Neural progenitor cell (in vitro differentiated cells): ENCODE data around the gene SSX2IP. TPM values are rescaled to one million over a fixed set of nuclear protein-coding genes. Genes with fewer than 3 reads are reported as not detected.

Experiments
- DNase-seq: peaks from one replicate; pipeline ENCODE4 v3.0.0-alpha.2; 2016; ENCODE audit warnings: low spot score
- H2AFZ ChIP-seq: fragments of 200-600 bp; sonication (generic); replicated peaks from 2 replicates; pipeline ENCODE4 v1.6.1; 2016; ENCODE audit warnings: antibody characterized with exemption
- H3F3A ChIP-seq: fragments of 200-600 bp; sonication (generic); 2 replicates; pipeline ENCODE4 v1.6.1; 2016; ENCODE audit warnings: antibody characterized with exemption, low read depth
- H3K27ac ChIP-seq: fragments of 200-600 bp; sonication (generic); 2 replicates; pipeline ENCODE4 v1.5.1; 2016; ENCODE audit warnings: mild to moderate bottlenecking
- H3K27me3 ChIP-seq: fragments of 200-600 bp; sonication (generic); 2 replicates; pipeline ENCODE4 v1.6.1; 2016; ENCODE audit warnings: mild to moderate bottlenecking, moderate library complexity
- H3K36me3 ChIP-seq: fragments of 200-600 bp; sonication (generic); 2 replicates; pipeline ENCODE4 v1.5.1; 2016
- H3K4me1 ChIP-seq: fragments of 200-600 bp; sonication (generic); 2 replicates; pipeline ENCODE4 v1.6.1; 2016; ENCODE audit warnings: mixed run types
- H3K4me2 ChIP-seq: fragments of 200-600 bp; sonication (generic); 2 replicates; pipeline ENCODE4 v1.6.1; 2016
- H3K4me3 ChIP-seq: fragments of 200-600 bp; sonication (generic); 2 replicates; pipeline ENCODE4 v1.5.1; 2016
- H3K79me2 ChIP-seq: fragments of 200-600 bp; sonication (generic); 2 replicates; pipeline ENCODE4 v1.6.1; 2016; ENCODE audit warnings: low read depth
- H3K9ac ChIP-seq: fragments of 200-600 bp; sonication (generic); 2 replicates; pipeline ENCODE4 v1.6.1; 2016
- H3K9me3 ChIP-seq: fragments of 200-600 bp; sonication (generic); 2 replicates; pipeline ENCODE4 v1.5.1; 2016; ENCODE audit warnings: low read depth
- H4K20me1 ChIP-seq: fragments of 200-600 bp; sonication (generic); 2 replicates; pipeline ENCODE4 v1.6.1; 2016; ENCODE audit warnings: low read depth
- H3K27ac Mint-ChIP-seq: 3 replicates; pipeline ENCODE4 v1.8.0; 2021; ENCODE audit warnings: mixed read lengths
- H3K27me3 Mint-ChIP-seq: 2 replicates; pipeline ENCODE4 v1.8.0; 2022; ENCODE audit warnings: low read depth, mild to moderate bottlenecking, inconsistent platforms, moderate library complexity, mixed read lengths; ENCODE audit not compliant: insufficient read depth
- H3K36me3 Mint-ChIP-seq: 3 replicates; pipeline ENCODE4 v1.8.0; 2021; ENCODE audit warnings: mixed read lengths
- H3K4me1 Mint-ChIP-seq: 3 replicates; pipeline ENCODE4 v1.8.0; 2021; ENCODE audit warnings: mixed read lengths
- H3K4me3 Mint-ChIP-seq: 3 replicates; pipeline ENCODE4 v1.8.0; 2021; ENCODE audit warnings: mild to moderate bottlenecking, moderate library complexity, mixed read lengths
- H3K9me3 Mint-ChIP-seq: 3 replicates; pipeline ENCODE4 v1.8.0; 2020; ENCODE audit warnings: mixed read lengths
- EZH2 ChIP-seq: fragments of 200-600 bp; sonication (generic); IDR thresholded peaks from 2 replicates; pipeline ENCODE4 v1.6.1; 2017; ENCODE audit warnings: antibody characterized with exemption, mild to moderate bottlenecking, moderate library complexity
- EZH2phosphoT487 ChIP-seq: fragments of 200-600 bp; sonication (generic); IDR thresholded peaks from 2 replicates; pipeline ENCODE4 v1.6.1; 2017; ENCODE audit warnings: antibody characterized with exemption
- total RNA-seq: library from RNA; depleted of rRNA; stranded (reverse); fragments of >200 nt; gene quantifications from 2 replicates; pipeline ENCODE4 v1.2.3, GENCODE V29; 2015; ENCODE audit warnings: low replicate concordance
- TF ChIP-seq, protein P1 (sequence below): fragments of 200-600 bp; sonication (generic); IDR thresholded peaks from 2 replicates; pipeline ENCODE4 v1.5.1; 2017; ENCODE audit warnings: antibody characterized with exemption, mild to moderate bottlenecking

The SSX2IP gene
- total RNA-seq, 1 donor from 2014 or later = 54.1 TPM

DNA sequence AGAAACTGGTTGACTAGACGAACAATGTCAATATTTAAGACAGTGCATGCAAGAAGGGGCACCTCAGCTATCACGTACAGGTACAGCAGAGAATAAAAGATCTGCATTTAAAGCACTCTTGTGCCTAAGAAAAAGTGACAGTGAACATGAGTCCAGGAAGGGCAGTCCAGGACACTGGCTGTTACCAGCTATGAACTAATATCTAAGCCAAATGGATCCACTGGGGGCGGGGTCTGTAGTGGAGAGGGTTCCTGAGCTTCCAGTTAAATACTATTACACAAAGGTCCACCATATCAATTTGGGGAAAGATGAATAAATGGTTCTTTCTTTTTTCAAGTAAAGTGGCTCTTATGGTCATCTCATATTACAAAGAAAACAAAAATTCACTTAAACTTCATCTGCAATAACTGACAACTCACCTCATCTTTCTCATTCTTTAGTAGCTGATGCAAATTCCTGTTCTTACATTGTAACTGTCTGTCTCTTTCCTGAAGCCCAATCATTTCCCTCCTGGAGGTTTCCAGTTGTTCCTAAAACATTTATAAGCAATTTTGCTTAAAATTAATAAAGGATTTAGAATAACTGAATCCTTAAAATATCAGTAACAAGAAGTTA, 24.5 kb downstream of the SSX2IP start:
- DNase-seq = no peak
- Histone ChIP-seq H3K4me3 (no peak overlapping the region), H3K9ac (no peak overlapping the region), H2AFZ (no peak overlapping the region), H3F3A (no peaks in the 10 kb centered on the region), H3K27me3 (no peaks in the 10 kb centered on the region), H4K20me1 (no peaks in the 10 kb centered on the region), H3K4me1 (no peaks in the 10 kb centered on the region), H3K9me3 (no peaks in the 10 kb centered on the region), H3K36me3 (peaks cover 8% of the 10 kb centered on the region), H3K79me2 (peaks cover under 1% of the 10 kb centered on the region), H3K27ac (peak overlapping the region; percentile 2), H3K4me2 (no peak overlapping the region)
- Mint-ChIP-seq H3K4me3 (no peak overlapping the region), H3K27ac (no peak overlapping the region), H3K9me3 (no peaks in the 10 kb centered on the region), H3K36me3 (peaks cover 8% of the 10 kb centered on the region), H3K4me1 (no peaks in the 10 kb centered on the region), H3K27me3 (no peaks in the 10 kb centered on the region)
- no peak for TF ChIP-seq EZH2phosphoT487
- TF ChIP-seq, protein P1, sequence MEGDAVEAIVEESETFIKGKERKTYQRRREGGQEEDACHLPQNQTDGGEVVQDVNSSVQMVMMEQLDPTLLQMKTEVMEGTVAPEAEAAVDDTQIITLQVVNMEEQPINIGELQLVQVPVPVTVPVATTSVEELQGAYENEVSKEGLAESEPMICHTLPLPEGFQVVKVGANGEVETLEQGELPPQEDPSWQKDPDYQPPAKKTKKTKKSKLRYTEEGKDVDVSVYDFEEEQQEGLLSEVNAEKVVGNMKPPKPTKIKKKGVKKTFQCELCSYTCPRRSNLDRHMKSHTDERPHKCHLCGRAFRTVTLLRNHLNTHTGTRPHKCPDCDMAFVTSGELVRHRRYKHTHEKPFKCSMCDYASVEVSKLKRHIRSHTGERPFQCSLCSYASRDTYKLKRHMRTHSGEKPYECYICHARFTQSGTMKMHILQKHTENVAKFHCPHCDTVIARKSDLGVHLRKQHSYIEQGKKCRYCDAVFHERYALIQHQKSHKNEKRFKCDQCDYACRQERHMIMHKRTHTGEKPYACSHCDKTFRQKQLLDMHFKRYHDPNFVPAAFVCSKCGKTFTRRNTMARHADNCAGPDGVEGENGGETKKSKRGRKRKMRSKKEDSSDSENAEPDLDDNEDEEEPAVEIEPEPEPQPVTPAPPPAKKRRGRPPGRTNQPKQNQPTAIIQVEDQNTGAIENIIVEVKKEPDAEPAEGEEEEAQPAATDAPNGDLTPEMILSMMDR = no peak
- TF ChIP-seq EZH2 = no peak

DNA sequence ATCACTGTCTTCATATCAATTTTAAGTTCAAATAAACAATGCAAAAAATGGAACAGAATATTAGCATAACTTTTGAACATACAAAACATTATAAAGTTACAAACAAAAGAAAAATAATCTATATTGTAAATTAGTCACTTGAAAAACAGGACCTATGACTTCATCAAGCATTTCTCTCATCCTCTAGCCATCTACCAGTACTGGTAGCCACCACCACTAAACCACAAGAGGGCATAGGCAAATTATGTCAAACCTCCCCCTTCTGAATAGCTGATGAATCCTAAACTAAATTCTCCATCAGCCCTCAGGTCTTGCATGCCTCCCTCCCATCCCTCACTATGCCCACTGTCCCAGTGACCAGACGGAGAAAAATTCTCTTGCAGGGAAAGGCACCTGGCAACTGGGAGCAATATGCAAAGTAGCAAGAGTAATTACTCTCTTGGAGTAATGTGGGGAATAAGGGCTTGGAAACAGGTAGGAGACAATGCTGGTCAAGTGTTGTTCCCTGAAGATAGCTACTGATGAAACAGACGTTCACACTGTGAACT, 37.1 kb downstream of the SSX2IP start:
- Histone ChIP-seq H3K79me2 (no peaks in the 10 kb centered on the region), H3F3A (no peaks in the 10 kb centered on the region), H3K4me1 (no peaks in the 10 kb centered on the region), H3K36me3 (peaks cover 25% of the 10 kb centered on the region), H3K27me3 (no peaks in the 10 kb centered on the region), H3K27ac (no peak overlapping the region), H3K4me3 (no peak overlapping the region), H3K9me3 (no peaks in the 10 kb centered on the region), H2AFZ (no peak overlapping the region), H3K4me2 (no peak overlapping the region), H4K20me1 (no peaks in the 10 kb centered on the region), H3K9ac (no peak overlapping the region)
- no peak for DNase-seq
- H3K4me1 Mint-ChIP-seq = no peaks in the 10 kb centered on the region
- no peak overlapping the region for H3K4me3 Mint-ChIP-seq
- no peak overlapping the region for H3K27ac Mint-ChIP-seq
- no peaks in the 10 kb centered on the region for H3K9me3 Mint-ChIP-seq
- TF ChIP-seq, protein P1 = peak; percentile 15
- TF ChIP-seq EZH2phosphoT487 = no peak
- no peaks in the 10 kb centered on the region for H3K27me3 Mint-ChIP-seq
- peaks cover 22% of the 10 kb centered on the region for H3K36me3 Mint-ChIP-seq

DNA sequence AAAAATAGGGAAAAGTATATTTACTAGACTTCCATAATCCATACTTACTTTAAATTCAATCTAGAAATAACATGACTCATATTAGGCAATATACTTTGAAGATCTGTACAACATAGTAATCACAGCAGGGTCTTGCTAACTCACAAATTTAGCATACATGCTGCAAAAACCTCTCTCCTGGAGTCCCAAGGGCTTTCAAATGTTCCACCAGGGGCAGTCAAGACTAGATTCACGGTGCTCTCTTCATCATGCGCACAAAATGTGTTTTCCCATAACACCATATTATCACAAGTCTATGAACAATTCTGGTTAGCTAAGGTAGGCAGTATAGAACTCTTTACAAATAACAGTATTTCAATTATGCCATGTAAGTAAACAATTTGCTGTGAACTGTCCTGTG, 45.8 kb downstream of the SSX2IP start:
- Histone ChIP-seq H3K79me2 (no peaks in the 10 kb centered on the region), H3K4me3 (no peak overlapping the region), H3K9ac (no peak overlapping the region), H3K27ac (no peak overlapping the region), H4K20me1 (no peaks in the 10 kb centered on the region), H3K27me3 (no peaks in the 10 kb centered on the region), H3F3A (no peaks in the 10 kb centered on the region), H2AFZ (no peak overlapping the region), H3K4me1 (no peaks in the 10 kb centered on the region), H3K36me3 (peaks cover 20% of the 10 kb centered on the region), H3K4me2 (no peak overlapping the region), H3K9me3 (no peaks in the 10 kb centered on the region)
- Mint-ChIP-seq H3K27ac (no peak overlapping the region), H3K36me3 (peaks cover 5% of the 10 kb centered on the region), H3K9me3 (no peaks in the 10 kb centered on the region), H3K4me3 (no peak overlapping the region), H3K27me3 (no peaks in the 10 kb centered on the region), H3K4me1 (no peaks in the 10 kb centered on the region)
- DNase-seq = no peak
- no peak for TF ChIP-seq EZH2
- TF ChIP-seq EZH2phosphoT487 = no peak
- TF ChIP-seq, protein P1 = no peak
